MM.1S (cell line): ENCODE results near the gene OXLD1.

Experiments used
- DNase-seq: peaks from one replicate; pipeline ENCODE4 v3.0.0-alpha.2; 2015
- H2AFZ ChIP-seq: fragments of 300-600 bp; sonication (generic); 2 replicates; pipeline ENCODE4 v1.6.0; 2016; ENCODE audit warnings: antibody characterized with exemption, low read length
- H3F3A ChIP-seq: fragments of 300-600 bp; sonication (generic); 2 replicates; pipeline ENCODE4 v1.6.1; 2016; ENCODE audit warnings: mild to moderate bottlenecking, antibody characterized with exemption, low read length, moderate library complexity, mixed read lengths; ENCODE audit not compliant: insufficient read depth
- H3K27ac ChIP-seq: fragments of 300-600 bp; sonication (generic); 2 replicates; pipeline ENCODE4 v1.5.1; 2016; ENCODE audit warnings: mild to moderate bottlenecking, low read length
- H3K27me3 ChIP-seq: fragments of 300-600 bp; sonication (generic); replicated peaks from 2 replicates; pipeline ENCODE4 v1.6.0; 2016; ENCODE audit warnings: low read length; ENCODE audit not compliant: insufficient read depth
- H3K36me3 ChIP-seq: fragments of 300-600 bp; sonication (generic); replicated peaks from 2 replicates; pipeline ENCODE4 v1.6.1; 2016; ENCODE audit warnings: mild to moderate bottlenecking, low read length, mixed read lengths; ENCODE audit not compliant: insufficient read depth
- H3K4me1 ChIP-seq: fragments of 300-600 bp; sonication (generic); 2 replicates; pipeline ENCODE4 v1.6.1; 2016; ENCODE audit warnings: low read length, mixed read lengths
- H3K4me2 ChIP-seq: fragments of 300-600 bp; sonication (generic); 2 replicates; pipeline ENCODE4 v1.6.0; 2016; ENCODE audit warnings: low read depth, low read length
- H3K4me3 ChIP-seq: fragments of 300-600 bp; sonication (generic); 2 replicates; pipeline ENCODE4 v1.5.1; 2016; ENCODE audit warnings: low read length, mixed read lengths
- H3K79me2 ChIP-seq: fragments of 300-600 bp; sonication (generic); 2 replicates; pipeline ENCODE4 v1.6.1; 2016; ENCODE audit warnings: mixed run types, low read length, mixed read lengths
- H3K9ac ChIP-seq: fragments of 300-600 bp; sonication (generic); 2 replicates; pipeline ENCODE4 v1.6.1; 2016; ENCODE audit warnings: low read length, mixed read lengths
- H3K9me2 ChIP-seq: fragments of 300-600 bp; sonication (generic); replicated peaks from 2 replicates; pipeline ENCODE4 v1.6.1; 2016; ENCODE audit warnings: mild to moderate bottlenecking, low read length, mixed read lengths; ENCODE audit not compliant: insufficient read depth
- H3K9me3 ChIP-seq: fragments of 300-600 bp; sonication (generic); replicated peaks from 2 replicates; pipeline ENCODE4 v1.6.1; 2016; ENCODE audit warnings: mild to moderate bottlenecking, low read length, mixed read lengths; ENCODE audit not compliant: insufficient read depth
- H4K20me1 ChIP-seq: fragments of 300-600 bp; sonication (generic); 2 replicates; pipeline ENCODE4 v1.6.1; 2016; ENCODE audit warnings: mild to moderate bottlenecking, low read length, moderate library complexity, mixed read lengths; ENCODE audit not compliant: insufficient read depth
- CTCF ChIP-seq: fragments of 300-600 bp; sonication (generic); IDR thresholded peaks from 2 replicates; pipeline ENCODE4 v1.5.1; 2016; ENCODE audit warnings: antibody characterized with exemption, low read length, mixed read lengths
- EZH2 ChIP-seq: fragments of 300-600 bp; sonication (generic); optimal IDR thresholded peaks from 2 replicates; pipeline ENCODE3; 2017; ENCODE audit warnings: low read depth, mild to moderate bottlenecking, antibody characterized with exemption, low read length, mixed read lengths
- EZH2phosphoT487 ChIP-seq: fragments of 300-600 bp; sonication (generic); IDR thresholded peaks from 2 replicates; pipeline ENCODE4 v1.6.1; 2018; ENCODE audit warnings: antibody characterized with exemption, low read length

OXLD1 gene

GRCh38 chr17:81707725-81708646 is 41.6 kb upstream of the OXLD1 start:
- Histone ChIP-seq H3K9ac (no peak overlapping the region), H3K79me2 (peaks cover 55% of the 10 kb centered on the region), H3K9me3 (no peaks in the 10 kb centered on the region), H3F3A (peaks cover 24% of the 10 kb centered on the region), H3K4me3 (no peak overlapping the region), H3K9me2 (no peaks in the 10 kb centered on the region), H2AFZ (no peak overlapping the region), H3K27ac (no peak overlapping the region), H3K36me3 (peaks cover 18% of the 10 kb centered on the region), H3K4me2 (no peak overlapping the region), H4K20me1 (no peaks in the 10 kb centered on the region), H3K27me3 (no peaks in the 10 kb centered on the region), H3K4me1 (peaks cover 15% of the 10 kb centered on the region)
- DNase-seq: no peak
- TF ChIP-seq EZH2: no peak
- TF ChIP-seq EZH2phosphoT487: no peak
- no peak for TF ChIP-seq CTCF

- Histone ChIP-seq H3K4me3 (no peak overlapping the region), H3K36me3 (peaks cover 18% of the 10 kb centered on the region), H3K4me1 (peaks cover 15% of the 10 kb centered on the region), H2AFZ (no peak overlapping the region), H4K20me1 (no peaks in the 10 kb centered on the region), H3K27me3 (no peaks in the 10 kb centered on the region), H3K4me2 (no peak overlapping the region), H3F3A (peaks cover 33% of the 10 kb centered on the region), H3K79me2 (peaks cover 57% of the 10 kb centered on the region), H3K9ac (no peak overlapping the region), H3K9me2 (no peaks in the 10 kb centered on the region), H3K27ac (no peak overlapping the region), H3K9me3 (no peaks in the 10 kb centered on the region)
- no peak for DNase-seq
- TF ChIP-seq EZH2: no peak
- TF ChIP-seq CTCF: no peak
- no peak for TF ChIP-seq EZH2phosphoT487
These were observed 40.6 kb upstream of the OXLD1 start for GRCh38 chr17:81706757-81707624.

- Histone ChIP-seq H3K4me2 (no peak overlapping the region), H3K9me2 (no peaks in the 10 kb centered on the region), H3K4me1 (peaks cover 18% of the 10 kb centered on the region), H3K27me3 (no peaks in the 10 kb centered on the region), H3K27ac (no peak overlapping the region), H3K79me2 (peaks cover 64% of the 10 kb centered on the region), H3K36me3 (peaks cover 18% of the 10 kb centered on the region), H3F3A (peaks cover 33% of the 10 kb centered on the region), H2AFZ (no peak overlapping the region), H3K9me3 (no peaks in the 10 kb centered on the region), H4K20me1 (no peaks in the 10 kb centered on the region; the same call in 1 of the 2 replicates), H3K9ac (no peak overlapping the region), H3K4me3 (no peak overlapping the region)
- no peak for DNase-seq
- TF ChIP-seq CTCF: no peak
- no peak for TF ChIP-seq EZH2
- no peak for TF ChIP-seq EZH2phosphoT487
These were observed 39.8 kb upstream of the OXLD1 start for GRCh38 chr17:81706232-81706611.
